Transverse colon (tissue), 4 donors: Measurements from ENCODE around the gene STXBP3.

Experiments
- EP300 ChIP-seq: sonication (generic); formaldehyde crosslinking; IDR thresholded peaks from one replicate; pipeline ENCODE4 v1.6.1; 2017; ENCODE audit warnings: antibody characterized with exemption, low read depth
- POLR2A ChIP-seq: fragments of 450-650 bp; IDR thresholded peaks from one replicate; pipeline ENCODE4 v1.6.1; 2016; ENCODE audit warnings: antibody characterized with exemption, mild to moderate bottlenecking, moderate library complexity
- POLR2AphosphoS5 ChIP-seq, 3 donors: sonication (generic); formaldehyde crosslinking; IDR thresholded peaks; one replicate each; pipeline ENCODE4 v1.6.1; 2016; ENCODE audit warnings: antibody characterized with exemption in 3 of 3
- TF ChIP-seq, protein P1 (sequence below), 5 experiments: fragments of 200-600 bp in 3 of 5; fragments of 450-650 bp in 2 of 5; sonication (generic) in 3 of 5; IDR thresholded peaks; 1 replicate in 2 of 5; 2 replicates in 3 of 5; pipeline ENCODE4 v1.5.1; 2016 to 2017; ENCODE audit warnings: antibody characterized with exemption in 5 of 5, inconsistent platforms in 3 of 5, mild to moderate bottlenecking in 2 of 5, moderate library complexity in 1 of 5

DNA sequence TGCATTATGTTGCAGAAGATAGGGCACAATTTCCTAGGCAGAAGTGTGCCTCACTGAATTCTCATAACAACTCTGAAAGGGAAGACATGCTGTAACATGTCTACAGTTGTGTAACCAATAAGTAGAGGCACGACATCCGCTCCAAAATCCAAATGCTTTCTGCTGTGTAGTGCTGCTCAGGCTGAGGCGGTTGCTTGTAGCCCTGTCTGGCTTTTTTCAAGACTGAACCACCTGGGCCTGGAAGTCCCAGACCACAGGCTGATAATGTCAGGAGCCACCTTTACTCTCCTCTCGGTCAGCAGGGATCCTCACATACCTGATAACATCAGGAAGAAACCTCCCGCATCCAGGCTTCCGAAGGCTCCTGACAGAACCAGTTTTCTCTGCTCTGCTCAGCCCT, 99.5 kb downstream of the STXBP3 start:
- TF ChIP-seq, protein P1, sequence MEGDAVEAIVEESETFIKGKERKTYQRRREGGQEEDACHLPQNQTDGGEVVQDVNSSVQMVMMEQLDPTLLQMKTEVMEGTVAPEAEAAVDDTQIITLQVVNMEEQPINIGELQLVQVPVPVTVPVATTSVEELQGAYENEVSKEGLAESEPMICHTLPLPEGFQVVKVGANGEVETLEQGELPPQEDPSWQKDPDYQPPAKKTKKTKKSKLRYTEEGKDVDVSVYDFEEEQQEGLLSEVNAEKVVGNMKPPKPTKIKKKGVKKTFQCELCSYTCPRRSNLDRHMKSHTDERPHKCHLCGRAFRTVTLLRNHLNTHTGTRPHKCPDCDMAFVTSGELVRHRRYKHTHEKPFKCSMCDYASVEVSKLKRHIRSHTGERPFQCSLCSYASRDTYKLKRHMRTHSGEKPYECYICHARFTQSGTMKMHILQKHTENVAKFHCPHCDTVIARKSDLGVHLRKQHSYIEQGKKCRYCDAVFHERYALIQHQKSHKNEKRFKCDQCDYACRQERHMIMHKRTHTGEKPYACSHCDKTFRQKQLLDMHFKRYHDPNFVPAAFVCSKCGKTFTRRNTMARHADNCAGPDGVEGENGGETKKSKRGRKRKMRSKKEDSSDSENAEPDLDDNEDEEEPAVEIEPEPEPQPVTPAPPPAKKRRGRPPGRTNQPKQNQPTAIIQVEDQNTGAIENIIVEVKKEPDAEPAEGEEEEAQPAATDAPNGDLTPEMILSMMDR (IDR thresholded peaks at IDR 0.05) = no peak
- TF ChIP-seq EP300 = no peak
- TF ChIP-seq POLR2AphosphoS5 (IDR thresholded peaks at IDR 0.05) = no peak
- no peak for TF ChIP-seq POLR2A
